Mesenchymal stem cell (in vitro differentiated cells and primary cell): ENCODE measurements around the gene TNFAIP8L3. TPM values are rescaled to one million over a fixed set of nuclear protein-coding genes. Genes with fewer than 3 reads are reported as not detected.
"Not testable (repeated sequence)": the region's sequence is repeated elsewhere in the genome, so short reads cannot be mapped to it uniquely, and the experiment has no call there.

ENCODE experiments used
- DNase-seq: peaks from one replicate; pipeline ENCODE4 v3.0.0-alpha.2; 2013
- H2AFZ ChIP-seq: one replicate; pipeline ENCODE4 v1.6.1; 2013; ENCODE audit warnings: low read depth, mild to moderate bottlenecking, control low read depth, inconsistent platforms, low read length, moderate library complexity
- H2AK5ac ChIP-seq: 2 replicates; pipeline ENCODE4 v1.6.1; 2013; ENCODE audit warnings: low read length, moderate library complexity, mild to moderate bottlenecking, inconsistent platforms; ENCODE audit not compliant: severe bottlenecking
- H2BK120ac ChIP-seq: one replicate; pipeline ENCODE4 v1.6.1; 2013; ENCODE audit warnings: low read depth, mild to moderate bottlenecking, inconsistent platforms, low read length, moderate library complexity
- H2BK12ac ChIP-seq, 2 experiments: one replicate each; pipeline ENCODE4 v1.6.1; 2013; ENCODE audit warnings: inconsistent platforms in 2 of 2, low read length in 2 of 2, mild to moderate bottlenecking in 2 of 2, moderate library complexity in 2 of 2, control low read depth in 1 of 2
- H2BK15ac ChIP-seq: one replicate; pipeline ENCODE4 v1.6.1; 2013; ENCODE audit warnings: mild to moderate bottlenecking, low read depth, inconsistent platforms; ENCODE audit not compliant: poor library complexity, severe bottlenecking
- H2BK5ac ChIP-seq: 2 replicates; pipeline ENCODE4 v1.6.1; 2013; ENCODE audit warnings: low read depth, mild to moderate bottlenecking, low read length, control low read depth, inconsistent platforms; ENCODE audit not compliant: poor library complexity, severe bottlenecking
- H3K14ac ChIP-seq, 2 experiments: one replicate each; pipeline ENCODE4 v1.6.1; 2013; ENCODE audit warnings: inconsistent platforms in 2 of 2, low read length in 2 of 2, control low read depth in 1 of 2, mild to moderate bottlenecking in 1 of 2, moderate library complexity in 1 of 2
- H3K18ac ChIP-seq, 2 experiments: one replicate each; pipeline ENCODE4 v1.6.1; 2013; ENCODE audit warnings: inconsistent platforms in 2 of 2, low read length in 2 of 2, control low read depth in 1 of 2, low read depth in 1 of 2, mild to moderate bottlenecking in 1 of 2
- H3K23ac ChIP-seq, 2 experiments: one replicate each; pipeline ENCODE4 v1.6.1; 2013; ENCODE audit warnings: inconsistent platforms in 2 of 2, low read length in 2 of 2, mild to moderate bottlenecking in 2 of 2, moderate library complexity in 2 of 2, control low read depth in 1 of 2
- H3K27ac ChIP-seq: 2 replicates; pipeline ENCODE4 v1.5.1; 2013; ENCODE audit warnings: mild to moderate bottlenecking, moderate library complexity, low read length, control low read depth, inconsistent platforms; ENCODE audit not compliant: poor library complexity, severe bottlenecking
- H3K27me3 ChIP-seq, 2 experiments: 2 replicates each; pipeline versions ENCODE4 v1.6.1 to v1.7.0; 2013; ENCODE audit warnings: low read length in 2 of 2, mild to moderate bottlenecking in 2 of 2, moderate library complexity in 2 of 2, control low read depth in 1 of 2, inconsistent platforms in 1 of 2; ENCODE audit not compliant: control insufficient read depth in 1 of 2, insufficient read depth in 1 of 2
- H3K36me3 ChIP-seq, 2 experiments: 2 replicates each; pipeline versions ENCODE4 v1.6.1 to v1.7.0; 2013; ENCODE audit warnings: low read length in 2 of 2, control low read depth in 1 of 2, inconsistent platforms in 1 of 2, low read depth in 1 of 2, mild to moderate bottlenecking in 1 of 2; ENCODE audit not compliant: insufficient read depth in 2 of 2, control insufficient read depth in 1 of 2
- H3K4ac ChIP-seq, 2 experiments: one replicate each; pipeline ENCODE4 v1.6.1; 2013; ENCODE audit warnings: inconsistent platforms in 2 of 2, low read length in 2 of 2, mild to moderate bottlenecking in 2 of 2, moderate library complexity in 2 of 2, control low read depth in 1 of 2, low read depth in 1 of 2
- H3K4me1 ChIP-seq: 2 replicates; pipeline ENCODE4 v1.6.1; 2013; ENCODE audit warnings: low read depth, low read length, control low read depth; ENCODE audit not compliant: control insufficient read depth, insufficient read depth
- H3K4me2 ChIP-seq: 2 replicates; pipeline ENCODE4 v1.6.1; 2013; ENCODE audit warnings: low read length, mild to moderate bottlenecking, inconsistent platforms; ENCODE audit not compliant: poor library complexity, severe bottlenecking
- H3K4me3 ChIP-seq, 2 experiments: 2 replicates each; pipeline versions ENCODE4 v1.5.1 to v1.7.0; 2013; ENCODE audit warnings: low read length in 2 of 2, mild to moderate bottlenecking in 2 of 2, control low read depth in 1 of 2, low read depth in 1 of 2; ENCODE audit not compliant: insufficient read depth in 1 of 2
- H3K79me1 ChIP-seq: replicated peaks from 2 replicates; pipeline ENCODE4 v1.6.1; 2013; ENCODE audit warnings: mild to moderate bottlenecking, control low read depth, low read length, inconsistent platforms; ENCODE audit not compliant: poor library complexity, severe bottlenecking
- H3K9ac ChIP-seq: 2 replicates; pipeline ENCODE4 v1.7.0; 2013; ENCODE audit warnings: mild to moderate bottlenecking, low read length, moderate library complexity
- H3K9me3 ChIP-seq: 2 replicates; pipeline ENCODE4 v1.7.0; 2013; ENCODE audit warnings: mild to moderate bottlenecking, low read length; ENCODE audit not compliant: control insufficient read depth
- H4K8ac ChIP-seq: one replicate; pipeline ENCODE4 v1.6.1; 2013; ENCODE audit warnings: inconsistent platforms, mild to moderate bottlenecking, low read length, moderate library complexity
- H4K91ac ChIP-seq: one replicate; pipeline ENCODE4 v1.6.1; 2013; ENCODE audit warnings: mild to moderate bottlenecking, low read length, inconsistent platforms
- WGBS: methylation state at CpG from one replicate; pipeline ENCODE4 v1.1.7; 2013; ENCODE audit warnings: mixed read lengths; 5-methylcytosine and 5-hydroxymethylcytosine counted together
- polyA plus RNA-seq, 2 experiments: library from polyadenylated mRNA; stranded (reverse); fragments of 200-250 nt; gene quantifications; one replicate each; pipeline ENCODE4 v1.2.3, GENCODE V29; 2013

TNFAIP8L3 gene
- polyA plus RNA-seq (2013, experiment 1 of 2): 0.10 TPM
- polyA plus RNA-seq (2013, experiment 2 of 2): 0.10 TPM

DNA sequence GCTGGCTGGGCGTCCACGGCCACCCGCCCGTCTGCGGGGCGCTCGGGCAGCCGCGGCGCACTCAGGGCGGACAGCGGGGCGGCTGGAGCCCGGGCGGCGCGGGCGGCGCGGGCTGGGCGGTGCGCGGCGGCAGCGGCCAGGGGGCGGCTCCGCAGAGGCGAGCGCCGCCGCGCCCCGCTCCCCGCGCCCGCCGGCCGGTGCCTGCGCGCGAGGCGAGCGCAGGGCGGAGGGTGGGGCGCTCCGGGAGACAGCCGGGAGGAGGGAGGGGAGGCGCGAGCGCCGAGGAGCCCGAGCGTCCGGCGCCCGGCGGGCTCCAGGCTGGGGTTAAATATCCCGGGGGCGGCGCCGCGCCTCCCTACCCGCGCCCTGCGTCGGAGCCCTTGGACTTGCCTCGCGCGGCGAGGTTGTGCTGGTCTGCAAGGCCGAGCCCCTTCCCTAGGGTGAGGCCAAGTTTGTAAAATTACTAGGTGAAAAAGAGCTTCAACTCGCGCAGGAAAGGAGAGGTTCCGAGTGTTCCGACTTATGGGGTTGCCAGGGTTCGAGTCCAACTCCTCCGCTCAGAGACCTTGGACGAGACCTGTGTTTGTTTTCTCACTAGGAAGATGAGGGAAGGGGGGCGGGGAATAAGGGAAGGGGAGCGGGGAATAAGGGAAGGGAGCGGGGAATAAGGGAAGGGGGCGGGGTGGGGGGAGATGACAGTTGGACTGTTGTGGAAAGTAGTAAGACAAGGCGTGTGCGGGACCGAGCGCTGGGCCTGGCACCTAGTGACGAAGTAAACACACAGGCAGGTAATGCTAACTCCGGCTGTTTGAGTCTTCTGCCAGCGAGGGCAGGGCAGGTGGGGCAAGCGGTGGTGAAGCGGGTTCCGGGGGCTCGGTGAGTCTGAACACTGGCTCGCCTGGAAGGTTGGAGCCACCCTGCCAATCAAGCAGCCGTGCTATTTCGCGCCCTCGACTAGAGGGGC is at the start of gene TNFAIP8L3:
TSS of gene TNFAIP8L3 (minus strand) at position 301 of the 964 bp plus-strand sequence. CDS start 311 bp downstream, outside the sequence.
- WGBS: 2% methylated on average over 59 of the region's 98 CpGs
- no peak within 1 kb of the TSS for H3K18ac ChIP-seq
- no peak for DNase-seq
- H2AFZ ChIP-seq: no peak within 1 kb of the TSS
- peak within 1 kb of the TSS; percentile 97 for H3K4me2 ChIP-seq
- H3K27me3 ChIP-seq: peaks cover 3 to 73% of the 10 kb centered on the region in 2 experiments
- H3K79me1 ChIP-seq: no peaks in the 10 kb centered on the region
- no peak within 1 kb of the TSS for H2AK5ac ChIP-seq
- H2BK15ac ChIP-seq: no peak within 1 kb of the TSS
- H3K4ac ChIP-seq: no peak within 1 kb of the TSS
- peak within 1 kb of the TSS; percentile 83 for H3K9ac ChIP-seq
- peaks cover 20% of the 10 kb centered on the region for H3K4me1 ChIP-seq
- H3K36me3 ChIP-seq: no peaks in the 10 kb centered on the region
- no peak within 1 kb of the TSS for H4K91ac ChIP-seq
- H3K27ac ChIP-seq: no peak within 1 kb of the TSS
- no peaks in the 10 kb centered on the region for H3K9me3 ChIP-seq
- H2BK12ac ChIP-seq: no peak within 1 kb of the TSS
- no peak within 1 kb of the TSS for H4K8ac ChIP-seq
- no peak within 1 kb of the TSS for H3K14ac ChIP-seq
- peak within 1 kb of the TSS; percentile 59 to 83 for H3K4me3 ChIP-seq
- peak within 1 kb of the TSS in 1 of 2 experiments; percentile 85 for H3K23ac ChIP-seq
- H2BK120ac ChIP-seq: no peak within 1 kb of the TSS
- no peak within 1 kb of the TSS for H2BK5ac ChIP-seq

- H3K14ac ChIP-seq: no peak overlapping the region
- H3K36me3 ChIP-seq: no peaks in the 10 kb centered on the region
- no peak overlapping the region for H4K8ac ChIP-seq
- no peak overlapping the region for H2AK5ac ChIP-seq
- H2BK12ac ChIP-seq: no peak overlapping the region
- no peak overlapping the region for H3K4me3 ChIP-seq
- H3K79me1 ChIP-seq: no peaks in the 10 kb centered on the region
- H4K91ac ChIP-seq: no peak overlapping the region
- H3K9ac ChIP-seq: no peak overlapping the region
- peaks cover 5% of the 10 kb centered on the region for H3K9me3 ChIP-seq
- no peak overlapping the region for H2AFZ ChIP-seq
- H2BK15ac ChIP-seq: no peak overlapping the region
- no peak overlapping the region for H2BK5ac ChIP-seq
- H3K23ac ChIP-seq: no peak overlapping the region
- no peak overlapping the region for H2BK120ac ChIP-seq
- H3K4me1 ChIP-seq: no peaks in the 10 kb centered on the region
- no peaks in the 10 kb centered on the region for H3K27me3 ChIP-seq
- H3K4me2 ChIP-seq: no peak overlapping the region
- no peak overlapping the region for H3K18ac ChIP-seq
- 76% methylated on average over 3 of the region's 3 CpGs for WGBS
- DNase-seq: peak; percentile 28
- H3K27ac ChIP-seq: no peak overlapping the region
- no peak overlapping the region for H3K4ac ChIP-seq
These were observed 49.4 kb upstream of the TNFAIP8L3 start for GRCh38 chr15:51144021-51144532.

DNA sequence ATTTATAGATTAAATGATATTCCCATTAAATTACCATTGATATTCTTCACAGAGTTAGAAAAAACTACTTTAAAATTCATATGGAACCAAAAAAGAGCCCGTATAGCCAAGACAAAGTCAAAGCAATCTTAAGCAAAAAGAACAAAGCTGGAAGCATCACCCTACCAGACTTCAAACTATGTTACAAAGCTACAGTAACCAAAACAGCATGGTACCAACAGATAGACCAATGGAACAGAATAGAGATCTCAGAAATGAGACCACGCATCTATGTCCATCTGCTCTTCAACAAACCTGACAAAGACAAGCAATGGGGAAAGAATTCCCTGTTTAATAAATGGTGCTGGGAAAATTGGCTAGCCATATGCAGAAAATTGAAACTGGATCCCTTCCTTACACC is 45.6 kb upstream of the TNFAIP8L3 start:
- not testable (repeated sequence) for H2BK15ac ChIP-seq, H3K18ac ChIP-seq, H3K36me3 ChIP-seq, H3K27me3 ChIP-seq, H3K27ac ChIP-seq, H3K4ac ChIP-seq, H3K4me3 ChIP-seq, H4K8ac ChIP-seq, H3K4me1 ChIP-seq, H2AFZ ChIP-seq, H2AK5ac ChIP-seq, H3K9ac ChIP-seq, H2BK12ac ChIP-seq, H2BK120ac ChIP-seq, H3K9me3 ChIP-seq, H3K14ac ChIP-seq, H3K23ac ChIP-seq, H4K91ac ChIP-seq, H2BK5ac ChIP-seq, DNase-seq, H3K4me2 ChIP-seq, H3K79me1 ChIP-seq
- WGBS: 90% methylated on average over 1 of the region's 2 CpGs

DNA sequence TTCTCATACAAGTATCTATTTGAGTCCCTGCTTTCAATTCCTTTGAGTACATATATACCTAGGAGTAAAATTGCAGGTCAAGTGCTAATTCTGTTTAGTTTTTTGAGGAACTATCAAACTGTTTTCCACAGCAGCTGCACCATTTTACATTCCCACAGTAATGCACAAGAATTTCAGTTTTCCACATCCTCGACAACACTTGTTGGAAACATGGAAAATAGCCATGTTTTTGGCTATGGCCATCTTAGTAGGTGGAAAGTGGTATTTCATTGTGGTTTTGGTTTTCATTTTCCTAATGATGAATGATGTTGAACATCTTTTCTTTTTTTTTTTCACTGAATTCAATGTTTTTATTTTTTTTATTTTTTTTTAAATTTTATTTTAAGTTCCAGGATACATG is 44.4 kb upstream of the TNFAIP8L3 start:
- Histone ChIP-seq H3K36me3 (no peaks in the 10 kb centered on the region), H2BK120ac (no peak overlapping the region), H2AFZ (no peak overlapping the region), H2BK12ac (no peak overlapping the region), H3K27me3 (no peaks in the 10 kb centered on the region), H3K4ac (no peak overlapping the region), H4K91ac (no peak overlapping the region), H3K79me1 (no peaks in the 10 kb centered on the region), H3K4me1 (peaks cover 10% of the 10 kb centered on the region), H3K4me2 (no peak overlapping the region), H3K18ac (no peak overlapping the region), H2BK15ac (no peak overlapping the region), H4K8ac (no peak overlapping the region), H3K9me3 (peaks cover 5% of the 10 kb centered on the region), H3K23ac (no peak overlapping the region), H3K9ac (no peak overlapping the region), H3K14ac (no peak overlapping the region), H2BK5ac (no peak overlapping the region), H3K4me3 (no peak overlapping the region), H2AK5ac (no peak overlapping the region), H3K27ac (no peak overlapping the region)
- 100% methylated on average over 1 of the region's 1 CpG for WGBS
- no peak for DNase-seq
